Fibroblast of the conjunctiva (primary cell): ENCODE data around the gene ZNF560.
"Not testable (repeated sequence)": the region's sequence is repeated elsewhere in the genome, so short reads cannot be mapped to it uniquely, and the experiment has no call there.

Source experiments
- DNase-seq: peaks from one replicate; pipeline ENCODE4 v3.0.0-alpha.2; 2010; ENCODE audit warnings: low read depth

The ZNF560 gene

DNA sequence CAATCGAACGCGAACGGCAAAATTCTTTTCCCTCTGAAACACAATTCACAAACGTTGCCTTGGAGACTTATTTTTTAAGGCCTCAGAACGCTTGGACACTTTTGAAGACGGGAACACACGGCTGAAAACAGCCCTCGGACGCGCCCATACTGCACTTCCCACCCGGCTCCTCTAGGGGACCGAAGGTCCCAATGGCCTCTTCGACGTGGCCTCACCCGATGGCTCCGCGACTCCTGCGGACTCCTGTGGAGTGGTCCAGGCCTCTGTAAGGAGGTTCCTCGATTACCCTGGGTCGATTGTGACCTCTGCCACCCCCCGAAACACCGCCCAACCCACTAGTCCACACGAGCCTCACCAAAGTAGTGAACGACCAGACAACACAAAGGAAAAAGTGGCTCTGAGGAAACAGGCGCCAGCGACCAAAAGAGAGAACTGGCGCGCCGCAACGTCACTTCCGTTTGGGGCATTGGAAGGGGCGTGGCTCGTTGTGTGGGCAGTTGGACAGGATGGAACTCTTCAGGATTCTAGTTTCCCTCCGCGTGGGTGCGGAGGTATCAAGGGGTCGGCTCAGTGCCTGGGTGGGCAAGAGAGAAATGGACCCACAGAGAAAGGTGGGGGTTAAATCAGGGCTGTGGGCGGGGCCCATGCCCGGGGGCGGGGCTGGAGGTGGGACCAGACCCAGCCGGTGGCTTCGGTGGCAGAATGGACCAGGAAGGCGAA is at the start of gene ZNF560:
ZNF560 (minus strand) TSS at position 434 of the 720 bp plus-strand sequence. CDS start 23,303 bp downstream, outside the sequence.
- DNase-seq = peak; percentile 9

DNA sequence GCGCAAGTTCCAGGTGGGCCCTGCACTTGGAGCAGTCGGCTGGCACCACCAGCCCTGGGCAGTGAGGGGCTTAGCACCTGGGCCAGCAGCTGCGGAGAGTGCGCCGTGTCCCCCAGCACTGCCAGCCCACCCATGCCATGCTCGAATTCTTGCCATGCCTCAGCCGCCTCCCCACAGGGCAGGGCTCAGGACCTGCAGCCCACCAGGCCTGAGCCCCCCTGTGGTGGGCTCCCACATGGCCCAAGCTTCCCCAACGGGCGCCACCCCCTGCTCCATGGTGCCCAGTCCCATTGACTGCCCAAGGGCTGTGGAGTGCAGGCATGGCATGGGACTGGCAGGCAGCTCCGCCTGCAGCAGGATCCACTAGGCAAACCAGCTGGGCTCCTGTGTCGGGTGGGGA is 49.5 kb upstream of the ZNF560 start:
- DNase-seq = no peak

- DNase-seq = not testable (repeated sequence)
These were observed 42.9 kb upstream of the ZNF560 start for GRCh38 chr19:9541281-9541680.

DNA sequence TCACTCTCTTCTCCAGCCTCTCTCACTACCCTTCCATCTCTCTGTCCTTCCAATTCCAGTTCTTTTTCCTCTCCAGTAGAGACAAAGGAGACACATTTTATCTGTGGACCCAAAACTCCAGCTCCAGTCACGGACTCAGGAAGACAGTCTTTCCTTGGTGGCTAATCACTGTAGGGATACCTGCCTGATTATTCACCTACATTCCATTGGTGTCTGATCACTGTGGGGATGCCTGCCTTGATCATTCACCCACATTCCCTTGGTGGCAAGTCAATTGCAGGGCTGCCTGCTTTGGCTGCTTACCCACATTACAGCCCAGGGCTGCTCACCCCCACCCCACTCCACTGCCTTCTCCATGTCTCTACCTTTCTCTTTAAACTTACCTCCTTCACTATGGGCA is 41.5 kb upstream of the ZNF560 start:
- not testable (repeated sequence) for DNase-seq

DNA sequence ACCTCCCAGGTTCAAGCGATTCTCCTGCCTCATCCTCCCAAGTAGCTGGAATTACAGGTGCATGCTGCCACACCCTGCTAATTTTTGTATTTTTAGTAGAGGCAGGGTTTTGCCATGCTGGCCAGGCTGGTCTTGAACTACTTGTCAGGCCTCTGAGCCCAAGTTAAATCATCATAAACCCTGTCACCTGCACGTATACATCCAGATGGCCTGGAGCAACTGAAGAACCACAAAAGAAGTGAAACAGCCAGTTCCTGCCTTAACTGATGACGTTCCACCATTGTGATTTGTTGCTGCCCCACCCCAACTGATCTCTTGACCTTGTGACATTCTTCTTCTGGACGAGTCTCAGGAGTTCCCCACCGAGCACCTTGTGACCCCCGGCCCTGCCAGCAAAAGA is 40.8 kb upstream of the ZNF560 start:
- DNase-seq = not testable (repeated sequence)

DNA sequence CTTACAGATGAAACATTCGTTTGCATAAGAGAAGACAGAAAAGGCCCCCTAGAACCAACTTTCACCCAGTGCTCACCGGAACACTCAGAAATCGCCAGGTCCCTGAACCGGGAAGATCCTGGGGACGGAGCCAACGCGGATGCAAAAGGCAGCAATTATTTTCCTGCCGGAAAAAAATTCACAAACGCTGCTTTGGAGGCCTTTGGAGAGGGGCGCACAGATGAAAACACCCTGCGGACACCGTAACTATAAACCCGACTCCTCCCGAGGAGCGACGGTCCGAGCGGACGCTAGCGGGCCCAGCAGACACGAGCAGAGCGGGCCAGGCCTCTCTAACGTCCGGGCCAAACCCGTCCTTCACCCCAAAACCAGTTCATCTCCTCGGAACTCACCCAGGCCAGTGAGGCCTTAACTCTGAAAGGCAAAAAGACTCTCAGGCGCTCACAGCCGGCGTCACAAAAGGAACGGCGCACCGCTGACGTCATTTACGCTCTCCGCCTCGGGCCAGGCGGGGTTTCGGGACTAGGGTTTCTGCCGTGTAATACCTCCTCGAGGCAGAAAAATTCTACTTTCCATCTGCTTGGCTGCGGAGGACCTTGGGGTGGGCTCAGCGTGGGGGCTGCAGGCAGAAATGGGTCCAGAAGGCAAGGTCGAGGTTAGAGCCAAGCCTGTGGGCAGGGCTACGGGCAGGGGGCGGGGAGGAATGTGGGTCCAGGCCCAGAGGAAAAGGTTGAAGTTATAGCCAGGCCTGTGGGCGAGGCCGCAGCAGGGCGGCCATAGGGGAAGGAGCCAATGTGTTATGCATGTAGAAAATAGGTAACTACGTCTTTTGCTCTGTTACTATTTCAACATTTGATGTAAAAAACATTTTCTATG is 40.0 kb upstream of the ZNF560 start, which contains the start of gene ZNF426:
ZNF426 (minus strand) TSS at position 463 of the 876 bp plus-strand sequence. CDS start 2,413 bp downstream, outside the sequence.
- DNase-seq = peak; percentile 74

DNA sequence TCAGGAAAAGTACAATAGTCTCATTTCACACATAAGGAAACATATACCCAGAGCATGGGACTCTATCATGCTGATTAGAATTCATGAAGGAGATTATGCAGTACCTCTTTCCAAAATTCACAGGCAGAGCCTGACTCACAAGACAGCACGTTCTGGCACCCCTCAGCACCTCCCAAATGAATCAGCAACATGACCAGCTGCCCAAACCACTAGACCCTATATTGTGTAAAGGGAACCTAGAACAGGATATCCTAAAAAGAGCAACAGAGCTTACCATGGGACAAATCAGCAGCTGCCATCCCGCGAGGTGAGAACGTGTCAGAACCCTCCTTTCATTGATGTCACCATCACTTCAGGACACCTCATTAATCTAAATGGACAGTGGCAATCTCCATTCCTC is 37.5 kb upstream of the ZNF560 start:
- DNase-seq = no peak

- no peak for DNase-seq
These were observed 33.5 kb upstream of the ZNF560 start for GRCh38 chr19:9531933-9532332.

- DNase-seq = no peak
These were observed 30.4 kb upstream of the ZNF560 start for GRCh38 chr19:9528757-9529336.

DNA sequence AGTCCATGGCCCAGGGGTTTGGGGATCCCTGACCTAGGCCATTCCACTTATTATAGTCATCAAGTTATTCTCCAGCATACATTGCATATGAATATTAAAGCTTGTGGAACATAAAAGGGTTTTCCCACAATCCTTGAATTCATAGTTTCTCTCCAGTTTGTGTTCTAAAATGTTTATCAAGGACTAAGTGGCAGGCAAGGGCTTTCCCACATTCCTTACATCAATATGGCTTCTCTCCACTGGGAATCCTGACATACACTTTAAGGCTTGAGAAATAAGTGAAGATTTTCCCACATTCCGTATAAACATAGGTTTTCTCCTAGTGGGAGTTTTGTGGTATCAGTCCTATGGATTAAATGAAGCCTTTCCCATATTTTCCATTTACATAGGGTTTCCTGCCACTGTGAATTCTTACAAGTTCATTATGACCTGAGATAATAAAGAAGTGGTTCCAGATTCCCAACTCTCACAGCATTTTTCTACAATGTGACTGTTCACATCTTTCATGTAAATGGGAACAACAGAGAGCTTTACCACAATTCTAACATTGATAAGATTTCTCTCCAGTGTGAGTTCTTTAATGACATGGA is 25.6 kb upstream of the ZNF560 start:
- no peak for DNase-seq

DNA sequence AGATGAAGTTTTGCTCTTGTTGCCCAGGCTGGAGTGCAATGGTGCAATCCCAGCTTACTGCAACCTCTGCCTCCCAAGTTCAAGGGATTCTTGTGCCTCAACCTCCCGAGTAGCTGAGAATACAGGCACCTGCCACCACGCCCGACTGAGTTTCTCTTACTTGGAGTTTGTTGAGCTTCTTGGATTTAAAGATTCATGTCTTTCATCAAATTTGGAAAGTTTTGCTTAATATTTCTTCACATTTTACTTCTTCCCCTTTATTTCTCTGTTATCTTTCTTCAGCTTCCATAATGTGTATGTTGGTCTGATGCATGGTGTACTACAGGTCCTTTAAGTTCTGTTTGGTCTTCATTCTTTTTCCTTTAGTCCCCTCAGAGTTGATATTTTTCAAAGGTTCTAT is 8.9 kb upstream of the ZNF560 start:
- no peak for DNase-seq

DNA sequence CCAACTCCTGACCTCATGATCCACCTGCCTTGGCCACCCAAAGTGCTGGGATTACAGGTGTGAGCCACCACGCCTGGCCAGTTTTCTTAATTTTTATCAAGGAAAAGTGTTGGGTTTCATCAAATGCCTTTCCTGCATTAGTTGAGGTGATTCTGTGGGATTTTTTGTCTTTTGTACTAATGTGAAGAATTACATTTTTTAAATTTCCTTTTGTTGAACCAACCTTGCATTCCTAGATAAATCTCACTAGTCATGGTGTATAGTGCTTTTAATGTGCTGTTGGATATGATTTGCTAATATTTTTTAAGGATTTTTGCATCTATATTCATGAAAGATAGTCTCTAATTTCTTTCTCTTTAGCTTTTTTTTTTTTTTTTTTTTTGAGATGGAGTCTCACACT is 2.4 kb upstream of the ZNF560 start:
- no peak for DNase-seq

DNA sequence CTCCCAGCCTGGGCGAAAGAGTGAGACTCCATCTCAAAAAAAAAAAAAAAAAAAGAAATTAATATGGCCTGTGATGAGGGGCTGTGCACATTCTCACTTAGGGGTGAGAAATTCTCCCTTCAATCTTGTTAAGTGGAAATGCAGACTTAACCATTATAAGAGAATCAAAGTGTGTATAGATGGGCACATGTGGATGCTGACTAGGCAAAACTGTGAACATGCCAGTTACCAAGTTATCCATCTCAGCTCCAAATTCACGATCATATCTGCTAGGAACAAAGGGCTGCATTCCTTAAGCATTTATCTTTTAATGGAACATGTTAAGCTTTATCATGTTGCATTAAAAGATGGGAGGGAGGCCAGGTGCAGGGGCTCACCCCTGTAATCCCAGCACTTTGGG is 4.3 kb downstream of the ZNF560 start:
- DNase-seq = no peak

DNA sequence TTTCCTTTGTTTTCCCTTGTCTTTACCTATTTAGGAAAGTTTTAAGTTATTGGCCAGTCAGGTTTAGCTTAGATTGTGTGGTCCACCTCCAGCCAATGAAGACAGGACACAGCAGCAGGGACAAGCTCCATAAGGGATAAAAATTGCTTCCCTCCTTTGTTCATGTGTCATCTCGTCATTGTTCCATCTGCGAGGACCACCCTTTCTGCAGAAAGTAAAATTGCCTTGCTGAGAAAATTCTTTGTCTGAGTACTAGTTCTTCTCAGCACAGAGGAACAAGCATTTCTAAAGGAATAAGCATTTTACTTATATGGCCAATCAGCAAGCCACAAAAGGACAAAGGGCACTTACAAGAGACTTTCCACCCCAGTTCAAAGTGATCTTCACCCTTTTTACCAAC is 11.4 kb downstream of the ZNF560 start:
- no peak for DNase-seq

GRCh38 chr19:9485140-9485539 is 13.3 kb downstream of the ZNF560 start:
- DNase-seq = no peak

DNA sequence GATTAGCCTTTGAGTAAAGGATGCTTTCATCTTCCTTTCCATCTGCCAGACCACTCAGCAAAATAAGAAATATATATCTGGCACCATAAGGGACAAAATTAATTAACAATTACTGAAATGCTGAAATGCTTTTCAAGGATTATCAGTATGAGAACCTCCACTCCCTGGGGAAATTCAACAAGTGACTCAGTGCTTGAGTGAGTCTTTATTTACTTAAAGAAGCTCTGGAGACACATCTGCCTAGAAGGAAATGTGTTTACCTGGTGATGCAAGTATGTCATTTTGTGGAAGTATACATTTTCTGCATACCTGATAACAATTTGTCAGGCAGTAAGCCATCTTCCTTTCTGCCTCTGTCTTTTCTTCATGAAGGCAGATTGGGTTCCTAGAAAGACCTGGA is 23.4 kb downstream of the ZNF560 start:
- DNase-seq = no peak

DNA sequence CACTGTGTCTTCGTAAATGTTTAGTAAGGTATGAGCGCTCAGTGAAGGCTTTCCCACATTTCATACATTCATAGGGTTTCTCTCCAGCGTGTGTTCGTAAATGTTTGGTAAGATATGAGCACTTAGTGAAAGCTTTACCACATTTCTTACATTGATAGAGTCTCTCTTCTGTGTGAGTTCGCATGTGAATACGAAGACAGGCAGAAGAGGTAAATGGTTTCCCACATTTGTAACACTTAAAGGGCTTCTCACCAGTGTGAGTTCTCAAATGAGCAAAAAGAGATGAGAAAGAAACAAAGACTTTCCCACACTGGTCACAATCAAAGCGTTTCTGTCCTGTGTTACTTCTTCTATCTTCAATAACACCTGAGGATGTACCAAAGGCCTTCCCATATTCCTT is 31.3 kb downstream of the ZNF560 start:
- no peak for DNase-seq

GRCh38 chr19:9461938-9462337 is 36.5 kb downstream of the ZNF560 start:
- no peak for DNase-seq

GRCh38 chr19:9456018-9456689 is 42.3 kb downstream of the ZNF560 start:
- no peak for DNase-seq

GRCh38 chr19:9453953-9454352 is 44.5 kb downstream of the ZNF560 start:
- DNase-seq = no peak

DNA sequence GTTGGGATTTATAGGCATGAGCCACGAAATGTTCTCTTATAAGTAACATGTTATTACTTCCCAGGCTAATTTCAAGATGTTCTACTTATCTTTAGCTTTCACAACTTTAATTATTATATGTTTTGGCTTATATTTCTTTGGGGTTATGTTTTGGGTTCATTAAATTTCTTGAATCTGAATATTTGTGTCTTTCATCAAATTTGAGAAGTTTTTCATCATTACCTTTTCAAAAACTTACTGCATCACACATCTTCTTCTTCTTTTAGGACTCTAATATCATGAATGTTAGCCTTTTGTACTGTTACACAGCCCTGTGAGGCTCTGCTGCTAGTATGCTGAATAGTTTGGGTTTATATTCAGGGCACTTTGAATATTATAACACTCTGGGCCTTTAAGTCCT is 53.4 kb downstream of the ZNF560 start:
- DNase-seq = no peak

- no peak for DNase-seq
These were observed 62.1 kb downstream of the ZNF560 start for GRCh38 chr19:9436358-9436757.
